Measurements from ENCODE around the gene PCDH9.

GRCh38 chr13:67023130-67023876, 206.8 kb downstream of the PCDH9 start:
- TF ChIP-seq CTCF (IDR thresholded peaks at IDR 0.05) = no peak
- TF ChIP-seq POLR2A (IDR thresholded peaks at IDR 0.05) = no peak
- TF ChIP-seq EP300 (IDR thresholded peaks at IDR 0.05) = no peak
- no peak for TF ChIP-seq POLR2AphosphoS5 (IDR thresholded peaks at IDR 0.05)
